OCI-LY7 (cell line): ENCODE measurements around the gene CMTM6. TPM values are rescaled to one million over a fixed set of nuclear protein-coding genes. Genes with fewer than 3 reads are reported as not detected.

Experiments
- BruUV-seq: library from RNA; stranded (reverse); fragments of 400-500 nt; replicated peaks from 2 replicates; lab custom pipeline; 2021; lab: Mats Ljungman, UMichigan
- CTCF ChIA-PET: fragments of 300-600 bp; sonication (Branson Sonifier 250); formaldehyde crosslinking; loops from one replicate; lab custom pipeline; 2022; ENCODE audit warnings: antibody characterized with exemption; ENCODE audit not compliant: unreplicated experiment; lab: Charles Lee
- POLR2A ChIA-PET: fragments of 300-600 bp; sonication (Branson Sonifier 250); formaldehyde crosslinking; loops from one replicate; lab custom pipeline; 2022; ENCODE audit warnings: antibody characterized with exemption; lab: Charles Lee
- DNase-seq: peaks from one replicate; pipeline ENCODE4 v3.0.0-alpha.2; 2015; ENCODE audit warnings: low spot score
- H2AFZ ChIP-seq: fragments of 200-600 bp; sonication (generic), shearing (Covaris generic); 2 replicates; pipeline ENCODE4 v1.6.1; 2014; ENCODE audit warnings: mild to moderate bottlenecking, antibody characterized with exemption, low read length, moderate library complexity
- H3K27ac ChIP-seq: fragments of 200-600 bp; sonication (generic); 2 replicates; pipeline ENCODE4 v1.5.1; 2014; ENCODE audit warnings: mixed run types, low read depth, mild to moderate bottlenecking, moderate library complexity, low read length, inconsistent platforms; ENCODE audit not compliant: poor library complexity, severe bottlenecking
- H3K36me3 ChIP-seq: fragments of 200-600 bp; sonication (generic); 2 replicates; pipeline ENCODE4 v1.6.1; 2014; ENCODE audit warnings: mild to moderate bottlenecking, antibody characterized with exemption, low read length, moderate library complexity, mixed read lengths; ENCODE audit not compliant: insufficient read depth
- H3K4me1 ChIP-seq: fragments of 200-600 bp; sonication (generic); 2 replicates; pipeline ENCODE4 v1.5.1; 2014; ENCODE audit warnings: mild to moderate bottlenecking, low read length; ENCODE audit not compliant: insufficient read depth, poor library complexity, severe bottlenecking
- H3K4me2 ChIP-seq: fragments of 200-600 bp; sonication (generic); 2 replicates; pipeline ENCODE4 v1.6.1; 2014; ENCODE audit warnings: mild to moderate bottlenecking, low read length
- H3K4me3 ChIP-seq: fragments of 200-600 bp; sonication (generic); 2 replicates; pipeline ENCODE4 v1.5.1; 2014; ENCODE audit warnings: mild to moderate bottlenecking, low read depth, low read length; ENCODE audit not compliant: poor library complexity, severe bottlenecking
- H3K79me2 ChIP-seq: fragments of 200-600 bp; sonication (generic); 2 replicates; pipeline ENCODE4 v1.6.1; 2016; ENCODE audit warnings: low read depth, mild to moderate bottlenecking, low read length, moderate library complexity, mixed read lengths; ENCODE audit not compliant: insufficient read depth
- H3K9me2 ChIP-seq: fragments of 200-600 bp; sonication (generic); 2 replicates; pipeline ENCODE4 v1.6.1; 2016; ENCODE audit warnings: mild to moderate bottlenecking, low read length, mixed read lengths; ENCODE audit not compliant: insufficient read depth
- H3K9me3 ChIP-seq: fragments of 200-600 bp; sonication (generic); 2 replicates; pipeline ENCODE4 v1.6.1; 2014; ENCODE audit warnings: mild to moderate bottlenecking, mixed run types, low read length, mixed read lengths
- H4K20me1 ChIP-seq: fragments of 200-600 bp; sonication (generic); 2 replicates; pipeline ENCODE4 v1.6.1; 2014; ENCODE audit warnings: mild to moderate bottlenecking, antibody characterized with exemption, low read length, moderate library complexity, mixed read lengths; ENCODE audit not compliant: insufficient read depth
- CTCF ChIP-seq: fragments of 200-600 bp; sonication (generic); conservative IDR thresholded peaks from 2 replicates; pipeline ENCODE4 v1.5.1; 2014; ENCODE audit warnings: mild to moderate bottlenecking, antibody characterized with exemption, low read length, moderate library complexity, mixed read lengths
- EZH2phosphoT487 ChIP-seq: fragments of 200-600 bp; sonication (generic); IDR thresholded peaks from 2 replicates; pipeline ENCODE4 v1.6.1; 2018; ENCODE audit warnings: low read depth, borderline replicate concordance, mild to moderate bottlenecking, mixed run types, antibody characterized with exemption, low read length, moderate library complexity, mixed read lengths
- intact Hi-C: fragments of 100-400 bp; cut with micrococcal nuclease; formaldehyde crosslinking; loops from one replicate; pipeline ENCODE4 v1.10.0; 2022; ENCODE audit not compliant: unreplicated experiment
- total RNA-seq, 2 experiments: library from RNA; depleted of rRNA in 1 of 2; stranded (reverse); fragments of >200 nt in 1 of 2; shearing (Covaris generic) in 1 of 2; gene quantifications; 2 replicates each; pipeline ENCODE4 v1.2.3, GENCODE V29; 2014 to 2022

Gene CMTM6
- total RNA-seq, 2 experiments from 2014 or later: 26.2 to 36.0 TPM

GRCh38 chr3:32502946-32503286 lies 264 bp upstream of the CMTM6 start:
- POLR2A ChIA-PET: interaction anchor here (0.6 to 1.4 kb wide), 4 partner anchors 151 to 1294 kb away, joined by 3 to 5 read pairs (median 3); no protein-coding TSS in a partner anchor
- peak overlapping the region; percentile 100 for H2AFZ ChIP-seq
- H3K9me3 ChIP-seq: no peaks in the 10 kb centered on the region
- peaks cover 44% of the 10 kb centered on the region for H3K4me1 ChIP-seq
- peaks cover 14% of the 10 kb centered on the region; the same call in 1 of the 2 replicates for H4K20me1 ChIP-seq
- peak overlapping the region; percentile 81 for H3K4me2 ChIP-seq
- no peak for DNase-seq
- peak overlapping the region; percentile 89 for H3K4me3 ChIP-seq
- H3K79me2 ChIP-seq: peaks cover 33% of the 10 kb centered on the region; the same call in 1 of the 2 replicates
- intact Hi-C loops: no loop called here
- H3K27ac ChIP-seq: peak overlapping the region; percentile 38
- TF ChIP-seq EZH2phosphoT487: no peak
- no peak for TF ChIP-seq CTCF
- no peaks in the 10 kb centered on the region for H3K9me2 ChIP-seq
- BruUV-seq: no TSS peak
- CTCF ChIA-PET: no interaction called here
- no peaks in the 10 kb centered on the region; the same call in 1 of the 2 replicates for H3K36me3 ChIP-seq

- no TSS peak for BruUV-seq
- Histone ChIP-seq H3K36me3 (peaks cover under 1% of the 10 kb centered on the region), H4K20me1 (peaks cover 14% of the 10 kb centered on the region; the same call in 1 of the 2 replicates), H3K4me3 (peak overlapping the region; percentile 89), H3K4me2 (peak overlapping the region; percentile 81), H3K79me2 (peaks cover 33% of the 10 kb centered on the region; the same call in 1 of the 2 replicates), H3K9me3 (no peaks in the 10 kb centered on the region), H3K27ac (peak overlapping the region; percentile 73), H3K4me1 (peaks cover 46% of the 10 kb centered on the region), H2AFZ (peak overlapping the region; percentile 72; the same call in 1 of the 2 replicates), H3K9me2 (no peaks in the 10 kb centered on the region)
- TF ChIP-seq CTCF: no peak
- DNase-seq: no peak
- ChIA-PET POLR2A (interaction anchor here (0.6 to 1.9 kb wide), 12 partner anchors 9 to 970 kb away, joined by 3 to 9 read pairs (median 3); partner anchors contain the start of gene STT3B), CTCF (no interaction called here)
- intact Hi-C loops: no loop called here
Observed at GRCh38 chr3:32501783-32502117, 902 bp downstream of the CMTM6 start.
